Keratinocyte (primary cell): Measurements from ENCODE around the gene RBFOX1.

Source experiments
- CTCF ChIP-seq, 3 experiments: IDR thresholded peaks in 1 of 3; conservative IDR thresholded peaks in 1 of 3; optimal IDR thresholded peaks in 1 of 3; 2 replicates in 2 of 3; 3 replicates in 1 of 3; pipeline versions ENCODE3 to v1.5.1; 2011; ENCODE audit warnings: low read length in 3 of 3, mild to moderate bottlenecking in 3 of 3, moderate library complexity in 2 of 3, control low read depth in 1 of 3, inconsistent platforms in 1 of 3; ENCODE audit not compliant: insufficient read depth in 2 of 3; ENCODE audit errors: extremely low read depth in 1 of 3
- EZH2 ChIP-seq: IDR thresholded peaks from one replicate; pipeline ENCODE4 v1.6.1; 2012; ENCODE audit warnings: inconsistent platforms, mild to moderate bottlenecking, low read length, moderate library complexity

- no peak for TF ChIP-seq CTCF (optimal IDR thresholded peaks at IDR 0.05 in 1 of 3, IDR thresholded peaks at IDR 0.05 in 1 of 3, conservative IDR thresholded peaks at IDR 0.05 in 1 of 3; ENCODE audit: extremely low read depth in 1 of 3, insufficient read depth in 2 of 3, low read length in 3 of 3)
- no peak for TF ChIP-seq EZH2
These were observed 61.0 kb downstream of the RBFOX1 start for GRCh38 chr16:7393680-7394079.
